Adrenal gland (tissue), 5 donors: ENCODE data around the gene MOCS2.

Experiments used
- CTCF ChIP-seq, 6 experiments: fragments of 450-650 bp in 4 of 6; fragments of 200-600 bp in 2 of 6; sonication (generic) in 1 of 6; IDR thresholded peaks; 1 replicate in 5 of 6; 2 replicates in 1 of 6; pipeline versions ENCODE4 v1.5.1 to v1.8.0; 2016 to 2021; ENCODE audit warnings: antibody characterized with exemption in 6 of 6, mild to moderate bottlenecking in 2 of 6, moderate library complexity in 1 of 6
- POLR2A ChIP-seq, 2 donors: fragments of 450-650 bp; IDR thresholded peaks; one replicate each; pipeline ENCODE4 v1.6.1; 2017; ENCODE audit warnings: antibody characterized with exemption in 2 of 2, mild to moderate bottlenecking in 2 of 2, moderate library complexity in 1 of 2
- donor health status: DM: no; HTN: no; CAD: no.

- TF ChIP-seq CTCF (IDR thresholded peaks at IDR 0.05) (no peak), POLR2A (IDR thresholded peaks at IDR 0.05) (no peak)
These were observed 39.9 kb downstream of the MOCS2 start for GRCh38 chr5:53069626-53070025.
